Osteocyte (in vitro differentiated cells): ENCODE data around the gene RBPJ. TPM values are rescaled to one million over a fixed set of nuclear protein-coding genes. Genes with fewer than 3 reads are reported as not detected.

Source experiments
- DNase-seq: peaks from one replicate; pipeline ENCODE4 v3.0.0; 2021; ENCODE audit warnings: mixed read lengths; ENCODE audit not compliant: unreplicated experiment; ENCODE audit errors: extremely low spot score
- H3K27ac Mint-ChIP-seq: one replicate; pipeline ENCODE4 v1.8.0; 2021; ENCODE audit warnings: mild to moderate bottlenecking, mixed read lengths; ENCODE audit not compliant: unreplicated experiment
- H3K27me3 Mint-ChIP-seq: one replicate; pipeline ENCODE4 v1.8.0; 2021; ENCODE audit warnings: mixed read lengths; ENCODE audit not compliant: unreplicated experiment
- H3K36me3 Mint-ChIP-seq: one replicate; pipeline ENCODE4 v1.8.0; 2021; ENCODE audit warnings: mixed read lengths; ENCODE audit not compliant: unreplicated experiment
- H3K4me1 Mint-ChIP-seq: one replicate; pipeline ENCODE4 v1.8.0; 2021; ENCODE audit warnings: mixed read lengths; ENCODE audit not compliant: unreplicated experiment
- H3K4me3 Mint-ChIP-seq: one replicate; pipeline ENCODE4 v1.8.0; 2021; ENCODE audit warnings: mild to moderate bottlenecking, moderate library complexity, mixed read lengths; ENCODE audit not compliant: unreplicated experiment
- H3K9me3 Mint-ChIP-seq: one replicate; pipeline ENCODE4 v1.8.0; 2021; ENCODE audit warnings: mixed read lengths; ENCODE audit not compliant: unreplicated experiment
- total RNA-seq: library from RNA; stranded (reverse); gene quantifications from 2 replicates; pipeline ENCODE4 v1.2.1, GENCODE V29; 2021
- TF ChIP-seq, protein P1 (sequence below): fragments of 200-600 bp; sonication (generic); IDR thresholded peaks from 2 replicates; pipeline ENCODE4 v1.5.0; 2021; ENCODE audit warnings: antibody characterized with exemption, mild to moderate bottlenecking, moderate library complexity

The RBPJ gene
- total RNA-seq, 1 donor from 2014 or later = 79.8 TPM

DNA sequence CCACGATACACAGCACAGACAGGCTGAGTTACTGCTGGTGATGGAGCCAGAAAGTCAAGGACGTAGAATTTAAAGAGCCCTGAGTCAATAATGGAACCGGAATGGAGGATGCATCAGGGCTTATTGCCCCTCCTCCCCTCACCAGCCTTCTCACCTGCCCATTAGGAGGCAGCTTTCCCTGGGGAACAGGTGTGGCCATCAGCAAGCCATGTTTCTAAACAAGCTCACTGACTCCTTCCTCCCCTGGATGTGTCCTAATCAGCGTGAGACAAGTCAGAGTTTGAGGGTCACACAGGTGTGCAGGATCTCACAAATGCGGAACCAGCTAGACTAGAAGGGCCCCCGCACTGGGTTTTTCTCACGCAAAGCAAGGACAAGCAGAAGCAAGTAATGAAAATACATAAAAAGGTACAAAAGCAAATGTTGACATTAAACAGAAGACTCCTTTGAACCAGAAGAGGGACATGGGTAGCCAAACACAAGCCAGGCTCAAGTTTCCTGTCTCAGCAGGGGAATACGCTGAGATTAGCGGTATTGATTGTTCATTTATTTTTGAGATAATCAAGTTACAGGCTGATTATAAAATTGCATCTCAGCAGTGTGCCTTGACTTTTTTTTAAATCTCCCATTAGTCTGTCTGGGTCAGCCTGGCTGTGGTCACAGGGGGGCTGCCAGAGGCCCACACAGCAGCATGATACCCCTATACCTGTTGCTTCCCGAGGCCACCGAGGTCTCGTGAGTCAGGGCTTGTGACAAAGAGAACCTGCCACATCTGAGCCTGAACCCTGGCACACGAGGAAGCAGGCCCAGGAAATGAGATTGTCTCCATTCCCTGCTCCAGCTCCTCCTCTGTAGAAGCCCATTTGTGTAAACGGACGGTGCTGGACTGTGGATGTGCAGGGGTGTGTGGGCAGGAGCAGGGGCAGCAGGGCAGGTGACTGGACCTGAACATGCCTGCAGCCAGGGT lies 132.0 kb downstream of the RBPJ start:
- peaks cover 2% of the 10 kb centered on the region for H3K27me3 Mint-ChIP-seq
- no peaks in the 10 kb centered on the region for H3K36me3 Mint-ChIP-seq
- H3K4me1 Mint-ChIP-seq = peaks cover 6% of the 10 kb centered on the region
- TF ChIP-seq, protein P1, sequence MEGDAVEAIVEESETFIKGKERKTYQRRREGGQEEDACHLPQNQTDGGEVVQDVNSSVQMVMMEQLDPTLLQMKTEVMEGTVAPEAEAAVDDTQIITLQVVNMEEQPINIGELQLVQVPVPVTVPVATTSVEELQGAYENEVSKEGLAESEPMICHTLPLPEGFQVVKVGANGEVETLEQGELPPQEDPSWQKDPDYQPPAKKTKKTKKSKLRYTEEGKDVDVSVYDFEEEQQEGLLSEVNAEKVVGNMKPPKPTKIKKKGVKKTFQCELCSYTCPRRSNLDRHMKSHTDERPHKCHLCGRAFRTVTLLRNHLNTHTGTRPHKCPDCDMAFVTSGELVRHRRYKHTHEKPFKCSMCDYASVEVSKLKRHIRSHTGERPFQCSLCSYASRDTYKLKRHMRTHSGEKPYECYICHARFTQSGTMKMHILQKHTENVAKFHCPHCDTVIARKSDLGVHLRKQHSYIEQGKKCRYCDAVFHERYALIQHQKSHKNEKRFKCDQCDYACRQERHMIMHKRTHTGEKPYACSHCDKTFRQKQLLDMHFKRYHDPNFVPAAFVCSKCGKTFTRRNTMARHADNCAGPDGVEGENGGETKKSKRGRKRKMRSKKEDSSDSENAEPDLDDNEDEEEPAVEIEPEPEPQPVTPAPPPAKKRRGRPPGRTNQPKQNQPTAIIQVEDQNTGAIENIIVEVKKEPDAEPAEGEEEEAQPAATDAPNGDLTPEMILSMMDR = no peak
- DNase-seq = peak; percentile 54
- H3K4me3 Mint-ChIP-seq = no peak overlapping the region
- H3K9me3 Mint-ChIP-seq = peaks cover 23% of the 10 kb centered on the region
- H3K27ac Mint-ChIP-seq = no peak overlapping the region

- TF ChIP-seq, protein P1 = no peak
- no peak overlapping the region for H3K4me3 Mint-ChIP-seq
- DNase-seq = peak; percentile 49
- H3K27ac Mint-ChIP-seq = no peak overlapping the region
- peaks cover 2% of the 10 kb centered on the region for H3K27me3 Mint-ChIP-seq
- peaks cover 14% of the 10 kb centered on the region for H3K9me3 Mint-ChIP-seq
- H3K36me3 Mint-ChIP-seq = no peaks in the 10 kb centered on the region
- peaks cover 20% of the 10 kb centered on the region for H3K4me1 Mint-ChIP-seq
Measured at GRCh38 chr4:26454961-26455360, 134.1 kb downstream of the RBPJ start.

DNA sequence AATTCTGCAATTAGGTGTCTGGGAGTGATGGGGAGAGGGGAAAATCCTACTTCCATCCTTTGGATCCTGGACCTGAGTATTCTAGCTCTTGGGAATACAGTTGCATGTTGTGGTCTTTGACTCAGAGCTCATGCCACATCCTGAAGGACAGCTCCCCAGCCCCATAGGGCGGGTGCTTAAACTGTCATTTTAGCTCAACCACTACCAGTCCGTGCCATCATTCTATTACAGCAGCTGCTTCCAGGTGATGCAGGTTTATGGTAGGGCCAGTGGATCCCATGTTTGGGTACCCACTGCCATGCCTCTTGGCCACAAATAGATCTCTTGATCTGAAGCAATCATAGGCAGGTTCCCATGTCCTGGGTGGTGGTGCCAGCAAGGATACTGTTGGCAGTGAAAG lies 134.8 kb downstream of the RBPJ start:
- Mint-ChIP-seq H3K4me1 (peaks cover 20% of the 10 kb centered on the region), H3K4me3 (no peak overlapping the region), H3K27ac (no peak overlapping the region), H3K27me3 (peaks cover 2% of the 10 kb centered on the region), H3K9me3 (peaks cover 14% of the 10 kb centered on the region), H3K36me3 (no peaks in the 10 kb centered on the region)
- peak; percentile 30 for DNase-seq
- TF ChIP-seq, protein P1 = no peak

DNA sequence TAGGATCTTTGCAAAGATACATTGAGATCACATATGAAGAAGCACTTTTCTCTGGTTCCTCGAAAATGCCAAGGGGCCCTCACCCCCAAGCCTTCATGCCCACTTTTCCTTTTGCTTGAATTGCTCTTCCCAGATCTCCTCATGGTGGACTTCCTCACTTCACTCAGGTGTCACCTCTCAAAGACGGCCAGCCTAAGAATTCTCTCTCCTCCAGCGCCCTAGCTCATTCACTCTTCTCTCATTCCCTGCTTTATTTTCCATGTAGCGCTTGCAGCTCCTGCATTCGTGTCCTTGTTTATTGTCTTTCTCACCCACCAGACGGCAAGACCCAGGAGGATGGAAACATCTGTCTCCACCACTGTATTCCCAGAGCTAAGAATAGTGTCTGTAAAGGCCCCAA lies 136.6 kb downstream of the RBPJ start:
- peaks cover 14% of the 10 kb centered on the region for H3K9me3 Mint-ChIP-seq
- H3K4me3 Mint-ChIP-seq = no peak overlapping the region
- H3K27me3 Mint-ChIP-seq = peaks cover 3% of the 10 kb centered on the region
- H3K36me3 Mint-ChIP-seq = no peaks in the 10 kb centered on the region
- TF ChIP-seq, protein P1 = no peak
- peaks cover 20% of the 10 kb centered on the region for H3K4me1 Mint-ChIP-seq
- no peak overlapping the region for H3K27ac Mint-ChIP-seq
- DNase-seq = peak; percentile 53

DNA sequence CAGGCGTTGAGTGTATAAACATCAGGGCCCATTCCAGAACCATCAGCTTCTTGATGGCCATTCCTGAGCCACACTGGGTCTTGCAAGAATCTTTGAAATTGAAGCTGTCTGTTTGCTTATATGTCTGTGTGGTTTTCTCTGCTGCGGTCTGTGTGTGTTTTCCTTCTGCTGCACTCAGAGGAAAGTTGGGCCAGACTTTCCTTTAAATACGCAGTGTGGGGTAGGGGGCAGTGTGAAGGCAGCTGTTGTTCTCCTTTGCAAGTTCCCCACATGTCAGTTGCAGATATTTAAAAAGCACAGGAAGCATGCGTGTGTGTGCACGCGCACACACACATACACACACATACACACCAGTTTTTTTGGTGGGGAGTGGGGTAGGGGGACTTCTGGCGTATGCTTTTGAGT lies 137.3 kb downstream of the RBPJ start:
- TF ChIP-seq, protein P1 = no peak
- peaks cover 3% of the 10 kb centered on the region for H3K27me3 Mint-ChIP-seq
- DNase-seq = peak; percentile 46
- H3K4me1 Mint-ChIP-seq = peaks cover 20% of the 10 kb centered on the region
- peak overlapping the region; percentile 29 for H3K27ac Mint-ChIP-seq
- no peaks in the 10 kb centered on the region for H3K36me3 Mint-ChIP-seq
- H3K9me3 Mint-ChIP-seq = peaks cover 14% of the 10 kb centered on the region
- H3K4me3 Mint-ChIP-seq = no peak overlapping the region
